Measurements from ENCODE around the gene FEN1. TPM values are rescaled to one million over a fixed set of nuclear protein-coding genes. Genes with fewer than 3 reads are reported as not detected.

The FEN1 gene
- total RNA-seq, 1 experiment from 2014 or later: 86.1 TPM

GRCh38 chr11:61844909-61845565 lies 52.3 kb downstream of the FEN1 start:
- Histone ChIP-seq H3K27me3 (replicated peaks; ENCODE audit: control insufficient read depth, insufficient read depth, low read length) (no peaks in the 10 kb centered on the region), H3K9me3 (no peaks in the 10 kb centered on the region), H3K4me1 (no peaks in the 10 kb centered on the region), H3K36me3 (ENCODE audit: control insufficient read depth, insufficient read depth, low read length) (peaks cover 3% of the 10 kb centered on the region; the same call in 1 of the 2 replicates), H3K4me3 (ENCODE audit: low read depth, low read length) (no peak overlapping the region)
- TF ChIP-seq CTCF (IDR thresholded peaks at IDR 0.05; ENCODE audit: insufficient read depth in 1 of 2, low read depth in 1 of 2, low read length in 1 of 2, severe bottlenecking in 1 of 2, unreplicated experiment in 1 of 2): no peak
- BruUV-seq (replicated peaks): no TSS peak
- no peak overlapping the region for H3K27ac Mint-ChIP-seq (ENCODE audit: unreplicated experiment)
- ChIA-PET POLR2A (interaction anchor here (0.5 kb wide), 1 partner anchor 37 kb away, joined by 3 read pairs; no protein-coding TSS in a partner anchor), CTCF (no interaction called here)
- H3K4me3 Mint-ChIP-seq (ENCODE audit: unreplicated experiment): no peak overlapping the region
- intact Hi-C loops (cut with micrococcal nuclease; ENCODE audit: unreplicated experiment): no loop called here
- no peaks in the 10 kb centered on the region for H3K27me3 Mint-ChIP-seq (ENCODE audit: insufficient read depth, unreplicated experiment)
- no peak for DNase-seq
- no peaks in the 10 kb centered on the region for H3K9me3 Mint-ChIP-seq (ENCODE audit: unreplicated experiment)
- H3K36me3 Mint-ChIP-seq (ENCODE audit: insufficient read depth, unreplicated experiment): peaks cover 6% of the 10 kb centered on the region
- H3K4me1 Mint-ChIP-seq (ENCODE audit: low read depth, unreplicated experiment): no peaks in the 10 kb centered on the region

- Mint-ChIP-seq H3K9me3 (ENCODE audit: unreplicated experiment) (no peaks in the 10 kb centered on the region), H3K27ac (ENCODE audit: unreplicated experiment) (no peak overlapping the region), H3K36me3 (ENCODE audit: insufficient read depth, unreplicated experiment) (peaks cover 6% of the 10 kb centered on the region), H3K4me3 (ENCODE audit: unreplicated experiment) (no peak overlapping the region), H3K4me1 (ENCODE audit: low read depth, unreplicated experiment) (no peaks in the 10 kb centered on the region), H3K27me3 (ENCODE audit: insufficient read depth, unreplicated experiment) (no peaks in the 10 kb centered on the region)
- CTCF ChIA-PET: interaction anchor here (0.6 kb wide), 1 partner anchor 232 kb away, joined by 3 read pairs; no protein-coding TSS in a partner anchor
- intact Hi-C loops (cut with micrococcal nuclease; ENCODE audit: unreplicated experiment): no loop called here
- no peak for DNase-seq
- no peaks in the 10 kb centered on the region for H3K9me3 ChIP-seq
- no peak overlapping the region for H3K4me3 ChIP-seq (ENCODE audit: low read depth, low read length)
- BruUV-seq (replicated peaks): no TSS peak
- no peaks in the 10 kb centered on the region for H3K27me3 ChIP-seq (replicated peaks; ENCODE audit: control insufficient read depth, insufficient read depth, low read length)
- POLR2A ChIA-PET: no interaction called here
- H3K36me3 ChIP-seq (ENCODE audit: control insufficient read depth, insufficient read depth, low read length): peaks cover 3% of the 10 kb centered on the region; the same call in 1 of the 2 replicates
- no peak for TF ChIP-seq CTCF (IDR thresholded peaks at IDR 0.05; ENCODE audit: insufficient read depth in 1 of 2, low read depth in 1 of 2, low read length in 1 of 2, severe bottlenecking in 1 of 2, unreplicated experiment in 1 of 2)
- no peaks in the 10 kb centered on the region for H3K4me1 ChIP-seq
These were observed 53.8 kb downstream of the FEN1 start for GRCh38 chr11:61846362-61847020.

Other genes with a start within 250 kb of the FEN1 start
- gene SYT7, start 211.8 kb upstream of the FEN1 start, total RNA-seq (2022): 32.8 and 33.5 TPM in 2 replicates
- 9.4 and 9.5 TPM in 2 replicates for gene DAGLA, start 112.5 kb upstream of the FEN1 start, total RNA-seq (2022)
- gene MYRF, start 40.3 kb upstream of the FEN1 start, total RNA-seq (2022): 165 and 169 TPM in 2 replicates
- 190 and 197 TPM in 2 replicates for gene TMEM258, start 312 bp upstream of the FEN1 start, total RNA-seq (2022)
- gene FADS1, start 24.1 kb downstream of the FEN1 start, total RNA-seq (2022): 108 and 116 TPM in 2 replicates
- gene FADS2, start 35.4 kb downstream of the FEN1 start, total RNA-seq (2022): 30.6 and 36.3 TPM in 2 replicates
- 26.1 and 32.7 TPM in 2 replicates for gene FADS3, start 98.6 kb downstream of the FEN1 start, total RNA-seq (2022)
- 8.3 and 10.6 TPM in 2 replicates for gene RAB3IL1, start 124.7 kb downstream of the FEN1 start, total RNA-seq (2022)
- gene BEST1, start 157.4 kb downstream of the FEN1 start, total RNA-seq (2022): 4.7 and 6.7 TPM in 2 replicates
- gene FTH1, start 174.7 kb downstream of the FEN1 start, total RNA-seq (2022): 1,282 and 1,565 TPM in 2 replicates

All from Caco-2 (cell line).